SU-DHL-6 (cell line): ENCODE data around the gene GPR157.

Experiments used
- H2AFZ ChIP-seq: fragments of 200-600 bp; sonication (generic); 2 replicates; pipeline ENCODE4 v1.6.1; 2014; ENCODE audit warnings: low read depth, mild to moderate bottlenecking, moderate library complexity, mixed read lengths, antibody characterized with exemption, low read length; ENCODE audit not compliant: severe bottlenecking
- H3F3A ChIP-seq: fragments of 200-600 bp; shearing (Covaris generic); 2 replicates; pipeline ENCODE4 v1.6.0; 2016; ENCODE audit warnings: antibody characterized with exemption, mild to moderate bottlenecking; ENCODE audit not compliant: insufficient read depth
- H3K27ac ChIP-seq: fragments of 200-600 bp; sonication (generic); 2 replicates; pipeline ENCODE4 v1.5.1; 2016; ENCODE audit warnings: low read depth, mild to moderate bottlenecking, low read length, moderate library complexity, mixed read lengths
- H3K27me3 ChIP-seq: fragments of 200-600 bp; sonication (generic), shearing (Covaris generic); 2 replicates; pipeline ENCODE4 v1.6.0; 2014; ENCODE audit warnings: mild to moderate bottlenecking, low read length
- H3K36me3 ChIP-seq: fragments of 200-600 bp; sonication (generic); 2 replicates; pipeline ENCODE4 v1.6.1; 2014; ENCODE audit warnings: mild to moderate bottlenecking, low read length, mixed read lengths
- H3K4me2 ChIP-seq: fragments of 300-600, 200-600 bp; shearing (Covaris generic), sonication (generic); 2 replicates; pipeline ENCODE4 v1.6.0; 2014; ENCODE audit warnings: low read length, low read depth, mild to moderate bottlenecking; ENCODE audit not compliant: poor library complexity, severe bottlenecking
- H3K4me3 ChIP-seq: fragments of 200-600 bp; sonication (generic); 2 replicates; pipeline ENCODE4 v1.5.1; 2014; ENCODE audit warnings: antibody characterized with exemption, low read length, mild to moderate bottlenecking, mixed read lengths; ENCODE audit not compliant: insufficient read depth, poor library complexity, severe bottlenecking
- H3K79me2 ChIP-seq: fragments of 200-600 bp; sonication (generic); 2 replicates; pipeline ENCODE4 v1.6.1; 2014; ENCODE audit warnings: mild to moderate bottlenecking, low read length, moderate library complexity; ENCODE audit not compliant: insufficient read depth
- H3K9ac ChIP-seq: fragments of 200-600 bp; sonication (generic); 2 replicates; pipeline ENCODE4 v1.7.0; 2014; ENCODE audit warnings: mild to moderate bottlenecking, low read length
- H3K9me2 ChIP-seq: fragments of 200-600 bp; sonication (generic); replicated peaks from 2 replicates; pipeline ENCODE4 v1.6.1; 2014; ENCODE audit warnings: low read length; ENCODE audit not compliant: insufficient read depth
- H3K9me3 ChIP-seq: fragments of 200-600 bp; sonication (generic); 2 replicates; pipeline ENCODE4 v1.6.1; 2014; ENCODE audit warnings: low read length, mixed read lengths; ENCODE audit not compliant: insufficient read depth
- H4K20me1 ChIP-seq: fragments of 200-600 bp; sonication (generic); 2 replicates; pipeline ENCODE4 v1.6.1; 2014; ENCODE audit warnings: low read depth, mild to moderate bottlenecking, antibody characterized with exemption, low read length, moderate library complexity, mixed read lengths
- EZH2phosphoT487 ChIP-seq: fragments of 200-600 bp; sonication (generic), shearing (Covaris generic); conservative IDR thresholded peaks from 2 replicates; pipeline ENCODE4 v1.6.1; 2018; ENCODE audit warnings: mild to moderate bottlenecking, antibody characterized with exemption, low read length, moderate library complexity, mixed read lengths
- TF ChIP-seq, protein P1 (sequence below): fragments of 200-600 bp; sonication (generic); IDR thresholded peaks from one replicate; pipeline ENCODE4 v1.5.1; 2017; ENCODE audit warnings: antibody characterized with exemption, mild to moderate bottlenecking, low read length, moderate library complexity; ENCODE audit not compliant: insufficient read depth, poor library complexity, severe bottlenecking

The GPR157 gene

DNA sequence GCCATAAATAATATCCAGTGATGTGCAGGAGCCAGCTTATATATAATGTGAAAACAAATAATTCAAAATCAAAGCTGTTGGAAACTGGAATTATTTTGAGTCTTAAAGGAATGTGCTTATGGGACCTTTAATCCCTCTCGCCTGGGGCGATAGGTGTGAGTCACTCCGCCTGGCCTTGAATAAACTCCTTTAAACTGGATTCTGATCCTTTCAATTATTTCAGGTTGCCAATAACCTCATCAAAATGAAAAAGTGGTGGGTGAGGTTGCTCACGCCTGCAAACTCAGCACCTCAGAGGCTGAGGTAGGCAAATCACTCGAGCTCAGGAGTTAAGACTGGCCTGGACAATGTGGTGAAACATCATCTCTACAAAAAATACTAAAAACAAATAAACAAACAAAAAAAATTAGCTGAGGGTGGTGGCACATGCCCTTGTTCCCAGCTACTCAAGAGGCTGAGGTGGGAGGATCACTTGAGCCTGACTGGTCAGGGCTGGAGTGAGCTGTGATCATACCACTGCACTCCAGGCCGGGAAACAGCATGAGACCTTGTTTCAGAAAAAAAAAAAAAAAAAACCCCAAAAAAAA is 48.1 kb downstream of the GPR157 start:
- Histone ChIP-seq H3K36me3 (no peaks in the 10 kb centered on the region), H3K9me3 (no peaks in the 10 kb centered on the region), H2AFZ (no peak overlapping the region), H3K27me3 (no peaks in the 10 kb centered on the region), H3K4me2 (peak overlapping the region; percentile 53), H3K9me2 (no peaks in the 10 kb centered on the region), H3F3A (peaks cover 15% of the 10 kb centered on the region; the same call in 1 of the 2 replicates), H3K9ac (peak overlapping the region; percentile 10; the same call in 1 of the 2 replicates), H3K27ac (peak overlapping the region; percentile 82), H4K20me1 (no peaks in the 10 kb centered on the region), H3K4me3 (no peak overlapping the region), H3K79me2 (no peaks in the 10 kb centered on the region)
- TF ChIP-seq EZH2phosphoT487: no peak
- TF ChIP-seq, protein P1, sequence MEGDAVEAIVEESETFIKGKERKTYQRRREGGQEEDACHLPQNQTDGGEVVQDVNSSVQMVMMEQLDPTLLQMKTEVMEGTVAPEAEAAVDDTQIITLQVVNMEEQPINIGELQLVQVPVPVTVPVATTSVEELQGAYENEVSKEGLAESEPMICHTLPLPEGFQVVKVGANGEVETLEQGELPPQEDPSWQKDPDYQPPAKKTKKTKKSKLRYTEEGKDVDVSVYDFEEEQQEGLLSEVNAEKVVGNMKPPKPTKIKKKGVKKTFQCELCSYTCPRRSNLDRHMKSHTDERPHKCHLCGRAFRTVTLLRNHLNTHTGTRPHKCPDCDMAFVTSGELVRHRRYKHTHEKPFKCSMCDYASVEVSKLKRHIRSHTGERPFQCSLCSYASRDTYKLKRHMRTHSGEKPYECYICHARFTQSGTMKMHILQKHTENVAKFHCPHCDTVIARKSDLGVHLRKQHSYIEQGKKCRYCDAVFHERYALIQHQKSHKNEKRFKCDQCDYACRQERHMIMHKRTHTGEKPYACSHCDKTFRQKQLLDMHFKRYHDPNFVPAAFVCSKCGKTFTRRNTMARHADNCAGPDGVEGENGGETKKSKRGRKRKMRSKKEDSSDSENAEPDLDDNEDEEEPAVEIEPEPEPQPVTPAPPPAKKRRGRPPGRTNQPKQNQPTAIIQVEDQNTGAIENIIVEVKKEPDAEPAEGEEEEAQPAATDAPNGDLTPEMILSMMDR: no peak

DNA sequence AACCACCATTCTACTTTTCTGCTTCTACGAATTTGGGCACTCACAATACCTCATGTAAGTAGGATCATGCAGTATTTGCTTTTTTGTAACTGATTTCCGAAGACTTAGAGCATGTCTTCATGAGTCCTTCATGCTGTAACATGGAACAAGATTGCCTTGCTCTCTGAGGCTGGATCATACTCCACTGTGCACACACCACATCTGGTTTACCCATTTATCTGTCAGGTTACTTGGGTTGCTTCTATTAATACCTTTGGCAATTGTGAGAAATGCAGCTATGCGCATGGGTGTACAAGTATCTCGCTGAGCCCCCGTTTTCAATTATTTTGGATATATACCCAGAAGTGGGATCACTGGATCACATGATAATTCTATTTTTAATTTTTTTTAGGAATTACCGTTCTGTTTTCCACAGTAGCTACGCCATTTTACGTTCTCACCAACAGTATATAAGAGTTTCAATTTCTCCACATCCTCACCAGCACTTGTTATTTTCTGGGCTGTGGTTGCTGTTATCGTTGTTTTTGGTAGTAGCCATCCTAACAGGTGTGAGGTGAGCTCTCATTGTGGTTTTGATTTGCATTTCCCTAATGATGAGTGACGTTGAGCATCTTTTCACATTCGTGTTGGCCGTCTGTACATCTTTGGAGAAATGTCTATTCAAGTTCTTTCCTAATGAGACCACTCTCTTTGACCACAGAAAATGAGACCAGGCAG is 48.8 kb downstream of the GPR157 start:
- H3K27me3 ChIP-seq: no peaks in the 10 kb centered on the region
- no peaks in the 10 kb centered on the region for H3K9me3 ChIP-seq
- no peak overlapping the region for H3K9ac ChIP-seq
- H3K27ac ChIP-seq: peak overlapping the region; percentile 82
- no peak overlapping the region for H3K4me3 ChIP-seq
- H2AFZ ChIP-seq: no peak overlapping the region
- peak overlapping the region; percentile 53 for H3K4me2 ChIP-seq
- peaks cover 15% of the 10 kb centered on the region; the same call in 1 of the 2 replicates for H3F3A ChIP-seq
- no peaks in the 10 kb centered on the region for H4K20me1 ChIP-seq
- TF ChIP-seq, protein P1: no peak
- TF ChIP-seq EZH2phosphoT487: no peak
- H3K9me2 ChIP-seq: no peaks in the 10 kb centered on the region
- no peaks in the 10 kb centered on the region for H3K36me3 ChIP-seq
- no peaks in the 10 kb centered on the region for H3K79me2 ChIP-seq

DNA sequence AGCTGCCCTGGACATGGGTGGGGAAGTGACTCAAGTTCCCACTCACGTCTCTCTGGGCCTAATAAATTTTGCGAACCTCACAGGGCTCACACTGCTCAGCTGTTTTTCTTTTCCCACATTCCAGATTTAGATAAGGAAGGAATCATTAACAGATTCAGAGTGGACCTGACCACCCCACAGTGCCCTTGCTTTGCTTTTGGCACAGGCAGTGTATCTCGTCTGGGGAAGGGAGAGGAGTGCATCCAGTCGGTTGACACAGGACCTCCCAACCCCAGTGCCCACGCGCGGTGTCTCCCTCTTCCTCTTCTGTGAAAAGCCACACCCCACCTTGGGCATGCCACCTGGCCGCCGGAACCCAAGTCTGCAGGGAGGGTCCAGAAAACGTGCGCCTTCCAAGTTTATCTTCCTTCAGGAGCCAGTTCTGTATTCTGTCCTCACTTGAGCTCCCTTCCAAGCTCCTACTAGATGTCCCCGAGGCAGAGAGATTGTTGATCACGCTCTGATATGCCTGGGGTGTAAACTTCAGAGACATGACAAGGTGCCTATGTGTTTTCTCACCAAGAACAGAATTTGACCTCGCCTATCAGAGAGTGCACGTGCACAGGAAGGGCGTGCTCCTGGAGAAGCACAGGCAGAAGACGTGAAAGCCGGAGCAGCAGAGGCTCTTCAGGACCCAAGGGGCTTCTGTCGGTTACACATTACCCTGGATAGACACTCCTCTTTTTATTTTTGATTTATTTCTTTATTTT is 50.0 kb downstream of the GPR157 start:
- no peaks in the 10 kb centered on the region for H3K9me3 ChIP-seq
- peak overlapping the region; percentile 7 for H3K4me2 ChIP-seq
- no peak overlapping the region for H2AFZ ChIP-seq
- no peaks in the 10 kb centered on the region for H3K9me2 ChIP-seq
- TF ChIP-seq, protein P1: no peak
- TF ChIP-seq EZH2phosphoT487: no peak
- H4K20me1 ChIP-seq: no peaks in the 10 kb centered on the region
- no peaks in the 10 kb centered on the region for H3K36me3 ChIP-seq
- no peaks in the 10 kb centered on the region for H3K79me2 ChIP-seq
- peak overlapping the region; percentile 82 for H3K27ac ChIP-seq
- H3F3A ChIP-seq: peaks cover 15% of the 10 kb centered on the region; the same call in 1 of the 2 replicates
- no peaks in the 10 kb centered on the region for H3K27me3 ChIP-seq
- no peak overlapping the region for H3K9ac ChIP-seq
- no peak overlapping the region for H3K4me3 ChIP-seq
